NCI-H510A (cell line): ENCODE results near the gene TMEM86B.
A peak's percentile ranks its signal among the peaks of the same experiment; 100 is the strongest.
"Not testable (repeated sequence)": the region's sequence is repeated elsewhere in the genome, so short reads cannot be mapped to it uniquely, and the experiment has no call there.

Experiments used
- DNase-seq: peaks from one replicate; lab custom pipeline; 2025; lab: John Stamatoyannopoulos, UW

TMEM86B gene

GRCh38 chr19:55220525-55220924 is 8.0 kb downstream of the TMEM86B start:
- DNase-seq: no peak

GRCh38 chr19:55216461-55217198 is 11.9 kb downstream of the TMEM86B start:
- DNase-seq: peak; percentile 94

GRCh38 chr19:55213547-55213946 is 15.0 kb downstream of the TMEM86B start:
- DNase-seq: no peak

GRCh38 chr19:55212447-55212846 is 16.1 kb downstream of the TMEM86B start:
- DNase-seq: no peak

GRCh38 chr19:55209693-55210472 is 18.7 kb downstream of the TMEM86B start:
- DNase-seq: no peak

GRCh38 chr19:55208880-55209692 is 19.5 kb downstream of the TMEM86B start, which contains the start of gene PTPRH:
Gene PTPRH, minus strand, starts transcription at chr19:55209501. Its CDS starts 68 bp downstream, at chr19:55209433.
- DNase-seq: no peak

GRCh38 chr19:55206664-55207500 is 21.7 kb downstream of the TMEM86B start:
- DNase-seq: peak; percentile 82

- not testable (repeated sequence) for DNase-seq
Observed at GRCh38 chr19:55202199-55202598, 26.4 kb downstream of the TMEM86B start.

- no peak for DNase-seq
Observed at GRCh38 chr19:55199620-55200204, 28.9 kb downstream of the TMEM86B start.

GRCh38 chr19:55198651-55199050 is 29.9 kb downstream of the TMEM86B start:
- DNase-seq: no peak

- no peak for DNase-seq
Observed at GRCh38 chr19:55197528-55197927, 31.0 kb downstream of the TMEM86B start.

- DNase-seq: no peak
Observed at GRCh38 chr19:55196803-55197202, 31.8 kb downstream of the TMEM86B start.

- DNase-seq: no peak
Observed at GRCh38 chr19:55193481-55193880, 35.1 kb downstream of the TMEM86B start.

GRCh38 chr19:55189403-55189835 is 39.1 kb downstream of the TMEM86B start:
- no peak for DNase-seq

- DNase-seq: no peak
Observed at GRCh38 chr19:55188625-55189024, 39.9 kb downstream of the TMEM86B start.

- DNase-seq: no peak
Observed at GRCh38 chr19:55186080-55186479, 42.5 kb downstream of the TMEM86B start.

GRCh38 chr19:55181740-55182139 is 46.8 kb downstream of the TMEM86B start:
- no peak for DNase-seq

GRCh38 chr19:55179606-55180484 is 48.7 kb downstream of the TMEM86B start, which contains the start of gene SYT5:
Gene SYT5, minus strand, starts transcription at chr19:55180289. Its CDS starts 1,248 bp downstream, at chr19:55179041.
- no peak for DNase-seq

- DNase-seq: peak; percentile 74
Observed at GRCh38 chr19:55178781-55179599, 49.6 kb downstream of the TMEM86B start.
